ENCODE data around the gene AHCTF1. TPM values are rescaled to one million over a fixed set of nuclear protein-coding genes. Genes with fewer than 3 reads are reported as not detected.
"Not testable (repeated sequence)": the region's sequence is repeated elsewhere in the genome, so short reads cannot be mapped to it uniquely, and the experiment has no call there.

The AHCTF1 gene
- total and polyA plus RNA-seq, 4 donors = 4.2 to 17.5 (median 10.6) TPM

DNA sequence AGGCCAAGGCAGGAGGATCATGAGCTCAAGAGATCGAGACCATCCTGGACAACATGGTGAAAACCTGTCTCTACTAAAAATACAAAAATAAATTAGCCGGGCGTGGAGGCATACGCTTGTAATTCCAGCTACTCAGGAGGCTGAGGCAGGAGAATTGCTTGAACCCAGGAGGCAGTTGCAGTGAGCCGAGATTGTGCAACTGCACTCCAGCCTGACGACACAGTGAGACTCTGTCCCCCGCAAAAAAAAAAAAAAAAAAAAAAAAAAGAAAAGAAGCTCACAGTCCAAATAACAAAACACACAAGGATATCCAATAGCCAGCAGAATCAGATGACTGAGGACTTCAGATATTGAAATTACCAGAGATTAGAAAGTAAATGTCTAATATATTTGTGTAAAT is 11.8 kb downstream of the AHCTF1 start:
- H3K27ac ChIP-seq (ENCODE audit: low read depth in 1 of 2, low read length in 2 of 2) = no peak overlapping the region
- H3K4me3 ChIP-seq (ENCODE audit: low read depth in 1 of 3, low read length in 3 of 3) = no peak overlapping the region
- TF ChIP-seq TAF1 (conservative IDR thresholded peaks at IDR 0.05) = no peak
- TF ChIP-seq EGR1 (IDR thresholded peaks at IDR 0.05; ENCODE audit: low read depth in 2 of 2) = no peak
- TF ChIP-seq, protein P1, sequence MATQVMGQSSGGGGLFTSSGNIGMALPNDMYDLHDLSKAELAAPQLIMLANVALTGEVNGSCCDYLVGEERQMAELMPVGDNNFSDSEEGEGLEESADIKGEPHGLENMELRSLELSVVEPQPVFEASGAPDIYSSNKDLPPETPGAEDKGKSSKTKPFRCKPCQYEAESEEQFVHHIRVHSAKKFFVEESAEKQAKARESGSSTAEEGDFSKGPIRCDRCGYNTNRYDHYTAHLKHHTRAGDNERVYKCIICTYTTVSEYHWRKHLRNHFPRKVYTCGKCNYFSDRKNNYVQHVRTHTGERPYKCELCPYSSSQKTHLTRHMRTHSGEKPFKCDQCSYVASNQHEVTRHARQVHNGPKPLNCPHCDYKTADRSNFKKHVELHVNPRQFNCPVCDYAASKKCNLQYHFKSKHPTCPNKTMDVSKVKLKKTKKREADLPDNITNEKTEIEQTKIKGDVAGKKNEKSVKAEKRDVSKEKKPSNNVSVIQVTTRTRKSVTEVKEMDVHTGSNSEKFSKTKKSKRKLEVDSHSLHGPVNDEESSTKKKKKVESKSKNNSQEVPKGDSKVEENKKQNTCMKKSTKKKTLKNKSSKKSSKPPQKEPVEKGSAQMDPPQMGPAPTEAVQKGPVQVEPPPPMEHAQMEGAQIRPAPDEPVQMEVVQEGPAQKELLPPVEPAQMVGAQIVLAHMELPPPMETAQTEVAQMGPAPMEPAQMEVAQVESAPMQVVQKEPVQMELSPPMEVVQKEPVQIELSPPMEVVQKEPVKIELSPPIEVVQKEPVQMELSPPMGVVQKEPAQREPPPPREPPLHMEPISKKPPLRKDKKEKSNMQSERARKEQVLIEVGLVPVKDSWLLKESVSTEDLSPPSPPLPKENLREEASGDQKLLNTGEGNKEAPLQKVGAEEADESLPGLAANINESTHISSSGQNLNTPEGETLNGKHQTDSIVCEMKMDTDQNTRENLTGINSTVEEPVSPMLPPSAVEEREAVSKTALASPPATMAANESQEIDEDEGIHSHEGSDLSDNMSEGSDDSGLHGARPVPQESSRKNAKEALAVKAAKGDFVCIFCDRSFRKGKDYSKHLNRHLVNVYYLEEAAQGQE (IDR thresholded peaks at IDR 0.05) = no peak
- peak in 1 of 2 donors; percentile 20 for TF ChIP-seq JUND (IDR thresholded peaks at IDR 0.05)
- peak; percentile 63 to 70 for TF ChIP-seq HNF4A (conservative IDR thresholded peaks at IDR 0.05)
- peaks cover 3 to 21% (median 9%) of the 10 kb centered on the region in 4 donors for H3K36me3 ChIP-seq (ENCODE audit: control insufficient read depth in 4 of 4, insufficient read depth in 3 of 4, low read depth in 1 of 4, low read length in 3 of 4)
- H3K9ac ChIP-seq (ENCODE audit: low read depth in 1 of 2, low read length in 2 of 2) = no peak overlapping the region
- H3K9me3 ChIP-seq (ENCODE audit: control insufficient read depth in 4 of 4, low read length in 3 of 4) = no peaks in the 10 kb centered on the region
- peaks cover 3 to 8% (median 5%) of the 10 kb centered on the region in 4 donors for H3K4me1 ChIP-seq (ENCODE audit: control insufficient read depth in 4 of 4, insufficient read depth in 4 of 4, low read length in 3 of 4)
- 72% methylated on average over 7 of the region's 7 CpGs for WGBS
- no peak for DNase-seq (ENCODE audit: low spot score)
- H3K27me3 ChIP-seq (ENCODE audit: control insufficient read depth in 4 of 4, insufficient read depth in 4 of 4, low read length in 3 of 4) = no peaks in the 10 kb centered on the region

DNA sequence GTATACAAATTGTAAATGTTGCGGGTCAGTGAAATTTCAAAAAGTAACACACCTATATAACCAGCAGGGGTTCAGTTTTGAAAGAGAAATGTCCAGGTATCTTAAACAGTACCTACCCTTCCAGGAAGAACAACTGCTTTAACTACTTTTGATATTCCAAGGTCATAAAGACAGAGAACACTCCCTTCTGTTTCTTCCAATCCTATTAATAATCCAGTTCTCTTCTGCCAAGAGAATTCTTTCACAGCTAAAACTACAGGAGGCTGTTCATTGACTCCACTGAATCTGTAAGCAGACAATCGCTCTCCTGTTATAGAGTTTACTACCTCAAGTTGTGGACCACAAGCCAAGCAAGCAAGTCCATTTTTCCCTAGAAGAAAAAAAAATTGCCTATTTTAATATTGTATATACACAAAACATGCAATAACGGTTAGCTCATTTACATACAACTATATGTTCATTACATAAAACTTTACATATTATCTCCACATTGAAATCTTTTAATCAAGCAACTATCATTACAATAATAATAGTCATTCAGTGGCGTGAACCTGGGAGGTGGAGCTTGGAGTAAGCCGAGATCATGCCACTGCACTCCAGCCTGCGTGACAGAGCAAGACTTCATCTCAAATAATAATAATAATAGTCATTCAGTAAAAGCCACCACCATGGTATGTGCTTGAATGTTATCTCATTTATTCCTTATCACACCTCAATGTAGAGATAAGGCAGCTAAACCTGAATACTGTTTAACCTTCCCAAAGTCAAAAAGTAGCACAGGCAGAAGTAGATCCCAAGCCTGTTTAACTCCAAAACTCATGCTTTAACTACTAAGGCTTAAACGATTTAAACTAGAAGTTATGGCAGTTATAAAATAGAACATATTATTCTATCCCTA is 15.5 kb downstream of the AHCTF1 start:
- peaks cover 3 to 39% (median 14%) of the 10 kb centered on the region in 4 donors for H3K36me3 ChIP-seq (ENCODE audit: control insufficient read depth in 4 of 4, insufficient read depth in 3 of 4, low read depth in 1 of 4, low read length in 3 of 4)
- not testable (repeated sequence) for H3K27me3 ChIP-seq (ENCODE audit: control insufficient read depth in 4 of 4, insufficient read depth in 4 of 4, low read length in 3 of 4); H3K9me3 ChIP-seq (ENCODE audit: control insufficient read depth in 4 of 4, low read length in 3 of 4); DNase-seq (ENCODE audit: low spot score); H3K27ac ChIP-seq (ENCODE audit: low read depth in 1 of 2, low read length in 2 of 2); H3K4me3 ChIP-seq (ENCODE audit: low read depth in 1 of 3, low read length in 3 of 3); H3K4me1 ChIP-seq (ENCODE audit: control insufficient read depth in 4 of 4, insufficient read depth in 4 of 4, low read length in 3 of 4); H3K9ac ChIP-seq (ENCODE audit: low read depth in 1 of 2, low read length in 2 of 2)
- WGBS = 96% methylated on average over 7 of the region's 7 CpGs

DNA sequence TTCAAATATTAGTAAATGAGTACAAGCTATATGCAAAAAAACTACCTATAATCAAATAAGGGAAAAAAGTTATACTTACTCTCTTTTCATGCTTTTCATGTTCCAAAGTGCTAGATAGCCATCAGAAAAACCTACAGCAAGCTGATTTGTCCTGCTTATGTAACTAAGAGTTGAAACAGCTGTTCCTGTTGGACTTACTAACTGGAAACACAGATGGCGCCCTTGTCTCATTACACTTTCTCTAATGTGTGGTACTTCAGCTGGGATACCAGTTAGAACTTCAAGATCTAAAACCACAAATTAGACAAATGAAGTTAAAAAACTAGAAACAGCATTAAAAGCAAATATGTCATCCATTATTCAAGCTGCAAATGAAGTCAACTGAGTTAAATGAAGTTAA is 24.3 kb downstream of the AHCTF1 start:
- Histone ChIP-seq H3K9ac (ENCODE audit: low read depth in 1 of 2, low read length in 2 of 2) (no peak overlapping the region), H3K9me3 (ENCODE audit: control insufficient read depth in 4 of 4, low read length in 3 of 4) (no peaks in the 10 kb centered on the region), H3K27ac (ENCODE audit: low read depth in 1 of 2, low read length in 2 of 2) (no peak overlapping the region), H3K4me1 (ENCODE audit: control insufficient read depth in 4 of 4, insufficient read depth in 4 of 4, low read length in 3 of 4) (no peaks in the 10 kb centered on the region), H3K36me3 (ENCODE audit: control insufficient read depth in 4 of 4, insufficient read depth in 3 of 4, low read depth in 1 of 4, low read length in 3 of 4) (peaks cover 7 to 45% (median 26%) of the 10 kb centered on the region in 4 donors), H3K4me3 (ENCODE audit: low read depth in 1 of 3, low read length in 3 of 3) (no peak overlapping the region), H3K27me3 (ENCODE audit: control insufficient read depth in 4 of 4, insufficient read depth in 4 of 4, low read length in 3 of 4) (no peaks in the 10 kb centered on the region)
- WGBS = 91% methylated on average over 1 of the region's 1 CpG
- TF ChIP-seq, protein P2, sequence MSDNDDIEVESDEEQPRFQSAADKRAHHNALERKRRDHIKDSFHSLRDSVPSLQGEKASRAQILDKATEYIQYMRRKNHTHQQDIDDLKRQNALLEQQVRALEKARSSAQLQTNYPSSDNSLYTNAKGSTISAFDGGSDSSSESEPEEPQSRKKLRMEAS (IDR thresholded peaks at IDR 0.05) = no peak
- TF ChIP-seq RAD21 (IDR thresholded peaks at IDR 0.05) (peak; percentile 54 to 57), SP1 (IDR thresholded peaks at IDR 0.05) (no peak), GABPA (IDR thresholded peaks at IDR 0.05 in 1 of 2, conservative IDR thresholded peaks at IDR 0.05 in 1 of 2) (no peak), EGR1 (IDR thresholded peaks at IDR 0.05; ENCODE audit: low read depth in 2 of 2) (no peak), FOXA1 (IDR thresholded peaks at IDR 0.05) (no peak), HNF4G (IDR thresholded peaks at IDR 0.05) (no peak), FOXA2 (IDR thresholded peaks at IDR 0.05) (no peak), YY1 (IDR thresholded peaks at IDR 0.05) (no peak), JUND (IDR thresholded peaks at IDR 0.05) (no peak), NR2F2 (IDR thresholded peaks at IDR 0.05) (no peak), TAF1 (conservative IDR thresholded peaks at IDR 0.05) (no peak), RXRA (IDR thresholded peaks at IDR 0.05) (no peak), HNF4A (conservative IDR thresholded peaks at IDR 0.05) (peak in 1 of 2 donors; percentile 13)
- TF ChIP-seq, protein P3, sequence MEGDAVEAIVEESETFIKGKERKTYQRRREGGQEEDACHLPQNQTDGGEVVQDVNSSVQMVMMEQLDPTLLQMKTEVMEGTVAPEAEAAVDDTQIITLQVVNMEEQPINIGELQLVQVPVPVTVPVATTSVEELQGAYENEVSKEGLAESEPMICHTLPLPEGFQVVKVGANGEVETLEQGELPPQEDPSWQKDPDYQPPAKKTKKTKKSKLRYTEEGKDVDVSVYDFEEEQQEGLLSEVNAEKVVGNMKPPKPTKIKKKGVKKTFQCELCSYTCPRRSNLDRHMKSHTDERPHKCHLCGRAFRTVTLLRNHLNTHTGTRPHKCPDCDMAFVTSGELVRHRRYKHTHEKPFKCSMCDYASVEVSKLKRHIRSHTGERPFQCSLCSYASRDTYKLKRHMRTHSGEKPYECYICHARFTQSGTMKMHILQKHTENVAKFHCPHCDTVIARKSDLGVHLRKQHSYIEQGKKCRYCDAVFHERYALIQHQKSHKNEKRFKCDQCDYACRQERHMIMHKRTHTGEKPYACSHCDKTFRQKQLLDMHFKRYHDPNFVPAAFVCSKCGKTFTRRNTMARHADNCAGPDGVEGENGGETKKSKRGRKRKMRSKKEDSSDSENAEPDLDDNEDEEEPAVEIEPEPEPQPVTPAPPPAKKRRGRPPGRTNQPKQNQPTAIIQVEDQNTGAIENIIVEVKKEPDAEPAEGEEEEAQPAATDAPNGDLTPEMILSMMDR (IDR thresholded peaks at IDR 0.05; ENCODE audit: low read depth, low read length, missing input control) = no peak
- TF ChIP-seq, protein P4, sequence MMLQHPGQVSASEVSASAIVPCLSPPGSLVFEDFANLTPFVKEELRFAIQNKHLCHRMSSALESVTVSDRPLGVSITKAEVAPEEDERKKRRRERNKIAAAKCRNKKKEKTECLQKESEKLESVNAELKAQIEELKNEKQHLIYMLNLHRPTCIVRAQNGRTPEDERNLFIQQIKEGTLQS (IDR thresholded peaks at IDR 0.05) = no peak
- TF ChIP-seq, protein P1 (IDR thresholded peaks at IDR 0.05) = no peak
- DNase-seq (ENCODE audit: low spot score) = no peak
